GM13976 (cell line): ENCODE data around the gene KPNA3.

Experiments used
- DNase-seq: peaks from one replicate; pipeline ENCODE4 v3.0.0; 2012; ENCODE audit warnings: low spot score
- CTCF ChIP-seq: IDR thresholded peaks from 2 replicates; pipeline ENCODE4 v1.5.1; 2012; ENCODE audit warnings: borderline replicate concordance, mild to moderate bottlenecking; ENCODE audit not compliant: insufficient read depth; ENCODE audit errors: extremely low read depth, missing control alignments, control extremely low read depth
- in situ Hi-C: fragments of 300-500 bp; cut with MboI; formaldehyde crosslinking; loops from one replicate; pipeline ENCODE4 v1.12.0; 2022; ENCODE audit warnings: low sequenced_read_pairs, mixed read lengths, inconsistent platforms; ENCODE audit not compliant: unreplicated experiment

Gene KPNA3

GRCh38 chr13:49833402-49833801, 40.9 kb upstream of the KPNA3 start:
- no peak for DNase-seq
- TF ChIP-seq CTCF, result no peak
- in situ Hi-C loops, result no loop called here

- no peak for DNase-seq
- in situ Hi-C loops, result no loop called here
- no peak for TF ChIP-seq CTCF
These were observed 39.0 kb upstream of the KPNA3 start for GRCh38 chr13:49831455-49831854.

- DNase-seq, result no peak
- no peak for TF ChIP-seq CTCF
- in situ Hi-C loops, result no loop called here
These were observed 38.2 kb upstream of the KPNA3 start for GRCh38 chr13:49830721-49831120.

- DNase-seq, result no peak
- in situ Hi-C loops, result no loop called here
- TF ChIP-seq CTCF, result no peak
These were observed 37.2 kb upstream of the KPNA3 start for GRCh38 chr13:49829715-49830114.

GRCh38 chr13:49828453-49828852, 36.0 kb upstream of the KPNA3 start:
- TF ChIP-seq CTCF, result no peak
- in situ Hi-C loops, result no loop called here
- no peak for DNase-seq

- in situ Hi-C loops, result no loop called here
- DNase-seq, result no peak
- no peak for TF ChIP-seq CTCF
These were observed 35.4 kb upstream of the KPNA3 start for GRCh38 chr13:49827891-49828290.

GRCh38 chr13:49827336-49827735, 34.9 kb upstream of the KPNA3 start:
- in situ Hi-C loops, result no loop called here
- DNase-seq, result no peak
- TF ChIP-seq CTCF, result no peak
